Renal cortical epithelial cell (primary cell): ENCODE measurements around the gene MPST. TPM values are rescaled to one million over a fixed set of nuclear protein-coding genes. Genes with fewer than 3 reads are reported as not detected.

Experiments used
- DNase-seq: peaks from one replicate; pipeline ENCODE4 v3.0.0-alpha.2; 2011; ENCODE audit warnings: low read depth
- total RNA-seq: library from RNA; depleted of rRNA; stranded (reverse); fragments of >200 nt; gene quantifications from 2 replicates; pipeline ENCODE4 v1.2.3, GENCODE V29; 2014

Gene MPST
- total RNA-seq, 1 donor from 2014 or later = 75.5 TPM

DNA sequence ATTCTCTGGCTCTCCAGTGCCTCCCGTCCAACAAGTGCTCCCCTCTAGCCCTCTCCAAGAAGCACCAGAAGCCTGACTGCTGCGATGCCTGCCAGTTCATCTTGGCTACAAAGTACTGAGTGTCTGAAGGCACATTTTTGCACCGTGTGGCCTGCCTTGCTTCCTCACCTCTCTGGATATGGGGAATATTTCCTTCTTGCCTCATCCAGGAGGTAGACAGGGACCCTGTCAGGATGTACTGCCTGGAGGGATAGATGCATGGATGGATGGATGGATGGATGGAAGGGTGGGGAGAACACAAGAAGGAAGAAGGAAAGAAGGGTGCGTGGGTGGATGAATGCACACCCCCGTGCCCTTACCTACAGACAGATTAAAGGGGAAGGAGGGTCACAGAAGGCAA lies 59.6 kb downstream of the MPST start:
- no peak for DNase-seq

Other genes starting within 250 kb of the MPST start
- 10.3 and 12.2 TPM in 2 replicates for gene IFT27, start 243.6 kb upstream of the MPST start, total RNA-seq
- gene PVALB, start 202.7 kb upstream of the MPST start, total RNA-seq = not detected in 2 replicates
- not detected in 2 replicates for gene NCF4, start 158.7 kb upstream of the MPST start, total RNA-seq
- gene CSF2RB, start 106.1 kb upstream of the MPST start, total RNA-seq = under 0.01 TPM in 1 of 2 replicates, not detected in the other
- 39.2 and 81.8 TPM in 2 replicates for gene TST, start 295 bp upstream of the MPST start, total RNA-seq
- 18.1 and 31.5 TPM in 2 replicates for gene KCTD17, start 32.0 kb downstream of the MPST start, total RNA-seq
- gene TMPRSS6, start 90.0 kb downstream of the MPST start, total RNA-seq = not detected in 2 replicates
- not detected in 2 replicates for gene IL2RB, start 130.2 kb downstream of the MPST start, total RNA-seq
- gene C1QTNF6, start 168.5 kb downstream of the MPST start, total RNA-seq = 2.1 and 7.1 TPM in 2 replicates
- 0.05 TPM in 1 of 2 replicates, not detected in the other for gene SSTR3, start 192.7 kb downstream of the MPST start, total RNA-seq
- gene RAC2, start 224.5 kb downstream of the MPST start, total RNA-seq = 3.5 and 13.7 TPM in 2 replicates